ENCODE data around the gene KRTAP10-12. TPM values are rescaled to one million over a fixed set of nuclear protein-coding genes. Genes with fewer than 3 reads are reported as not detected.

Gene KRTAP10-12
- total and polyA plus RNA-seq, 2 of the 13 experiments (the other 11 are each of a cell fraction or from before 2014, with no cell fraction given), result not detected

DNA sequence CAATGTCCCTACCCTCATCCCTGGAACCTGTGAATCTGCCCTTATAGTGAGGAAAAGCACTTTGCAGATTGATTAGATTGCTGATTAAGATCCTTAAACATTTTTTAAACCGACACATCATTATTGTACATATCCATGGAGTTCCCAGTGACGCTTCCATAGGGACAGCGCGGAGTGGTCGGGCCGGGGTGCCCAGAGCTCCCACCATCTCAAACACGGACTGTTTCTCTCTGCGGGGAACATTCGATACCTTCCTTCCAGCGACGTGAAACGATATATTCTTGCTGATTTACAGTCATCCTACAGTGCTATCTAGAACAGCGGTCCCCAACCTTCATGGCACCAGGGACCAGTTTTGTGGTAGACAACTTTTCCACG, 4.0 kb downstream of the KRTAP10-12 start (continued):
- TF ChIP-seq HOXA5 (CRISPR knock-in tag; IDR thresholded peaks at IDR 0.05) (0 out of 2 replicates have a peak, but pooled peaks have one; percentile 7), NR3C1 (CRISPR knock-in tag; IDR thresholded peaks at IDR 0.05) (no peak), KDM3A (CRISPR knock-in tag; IDR thresholded peaks at IDR 0.05; ENCODE audit: low read depth) (0 out of 2 replicates have a peak, but pooled peaks have one; percentile 5), HDAC1 (CRISPR knock-in tag; IDR thresholded peaks at IDR 0.05) (0 out of 2 replicates have a peak, but pooled peaks have one; percentile 2), ZNF317 (CRISPR knock-in tag; IDR thresholded peaks at IDR 0.05) (0 out of 2 replicates have a peak, but pooled peaks have one; percentile 30), CEBPB (IDR thresholded peaks at IDR 0.05; ENCODE audit: borderline replicate concordance, low read depth, low read length) (no peak), HNRNPH1 (optimal IDR thresholded peaks at IDR 0.05; ENCODE audit: low read depth, low read length) (no peak), NFKBIZ (CRISPR knock-in tag; IDR thresholded peaks at IDR 0.05) (no peak)

DNA sequence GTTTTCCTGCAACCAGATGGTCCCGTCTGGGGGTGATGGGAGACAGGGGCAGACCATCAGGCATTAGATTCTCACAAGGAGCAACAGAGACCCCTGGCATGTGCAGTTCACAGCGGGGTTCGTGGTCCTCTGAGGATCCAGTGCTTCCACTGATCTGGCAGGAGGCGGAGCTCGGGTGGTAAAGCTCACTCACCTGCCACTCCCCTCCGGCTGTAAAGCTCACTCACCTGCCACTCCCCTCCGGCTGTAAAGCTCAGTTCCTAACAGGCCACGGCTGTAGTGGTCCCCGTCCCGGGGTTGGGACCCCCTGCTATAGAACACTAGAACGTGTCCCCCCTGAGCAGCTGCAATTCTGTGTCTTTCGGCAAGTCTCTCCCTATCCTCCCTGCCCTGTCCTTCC, 4.6 kb downstream of the KRTAP10-12 start:
- H3K36me3 ChIP-seq (replicated peaks in 1 of 2; ENCODE audit: control insufficient read depth in 1 of 2, insufficient read depth in 2 of 2, low read length in 2 of 2), result no peaks in the 10 kb centered on the region
- no peaks in the 10 kb centered on the region for H3K79me2 ChIP-seq (ENCODE audit: insufficient read depth, low read length)
- no peak overlapping the region for H2AFZ ChIP-seq (ENCODE audit: low read length)
- H3K4me2 ChIP-seq (ENCODE audit: low read depth, low read length), result peak overlapping the region; percentile 60
- DNase-seq (ENCODE audit: low spot score), result no peak
- H3K4me1 ChIP-seq (ENCODE audit: insufficient read depth, low read length), result peaks cover 78% of the 10 kb centered on the region
- TF ChIP-seq SP5 (CRISPR knock-in tag; IDR thresholded peaks at IDR 0.05; ENCODE audit: borderline replicate concordance, low read depth) (peak; percentile 65), PLRG1 (conservative IDR thresholded peaks at IDR 0.05) (no peak), ZNF253 (CRISPR knock-in tag; IDR thresholded peaks at IDR 0.05; ENCODE audit: borderline replicate concordance) (no peak), ZNF883 (CRISPR knock-in tag; IDR thresholded peaks at IDR 0.05; ENCODE audit: not compliant biosample characterization) (peak; percentile 46), ZNF317 (CRISPR knock-in tag; IDR thresholded peaks at IDR 0.05) (no peak), HOXA3 (CRISPR knock-in tag; IDR thresholded peaks at IDR 0.05) (peak; percentile 13; the same call in 1 of the 2 replicates), SALL1 (CRISPR knock-in tag; IDR thresholded peaks at IDR 0.05) (peak; percentile 41; the same call in 1 of the 2 replicates), TCF12 (IDR thresholded peaks at IDR 0.05) (no peak), TCF12 (CRISPR knock-in tag; IDR thresholded peaks at IDR 0.05) (no peak)
- TF ChIP-seq, protein P1, sequence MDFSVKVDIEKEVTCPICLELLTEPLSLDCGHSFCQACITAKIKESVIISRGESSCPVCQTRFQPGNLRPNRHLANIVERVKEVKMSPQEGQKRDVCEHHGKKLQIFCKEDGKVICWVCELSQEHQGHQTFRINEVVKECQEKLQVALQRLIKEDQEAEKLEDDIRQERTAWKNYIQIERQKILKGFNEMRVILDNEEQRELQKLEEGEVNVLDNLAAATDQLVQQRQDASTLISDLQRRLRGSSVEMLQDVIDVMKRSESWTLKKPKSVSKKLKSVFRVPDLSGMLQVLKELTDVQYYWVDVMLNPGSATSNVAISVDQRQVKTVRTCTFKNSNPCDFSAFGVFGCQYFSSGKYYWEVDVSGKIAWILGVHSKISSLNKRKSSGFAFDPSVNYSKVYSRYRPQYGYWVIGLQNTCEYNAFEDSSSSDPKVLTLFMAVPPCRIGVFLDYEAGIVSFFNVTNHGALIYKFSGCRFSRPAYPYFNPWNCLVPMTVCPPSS (IDR thresholded peaks at IDR 0.05), result no peak
- TF ChIP-seq, protein P2, sequence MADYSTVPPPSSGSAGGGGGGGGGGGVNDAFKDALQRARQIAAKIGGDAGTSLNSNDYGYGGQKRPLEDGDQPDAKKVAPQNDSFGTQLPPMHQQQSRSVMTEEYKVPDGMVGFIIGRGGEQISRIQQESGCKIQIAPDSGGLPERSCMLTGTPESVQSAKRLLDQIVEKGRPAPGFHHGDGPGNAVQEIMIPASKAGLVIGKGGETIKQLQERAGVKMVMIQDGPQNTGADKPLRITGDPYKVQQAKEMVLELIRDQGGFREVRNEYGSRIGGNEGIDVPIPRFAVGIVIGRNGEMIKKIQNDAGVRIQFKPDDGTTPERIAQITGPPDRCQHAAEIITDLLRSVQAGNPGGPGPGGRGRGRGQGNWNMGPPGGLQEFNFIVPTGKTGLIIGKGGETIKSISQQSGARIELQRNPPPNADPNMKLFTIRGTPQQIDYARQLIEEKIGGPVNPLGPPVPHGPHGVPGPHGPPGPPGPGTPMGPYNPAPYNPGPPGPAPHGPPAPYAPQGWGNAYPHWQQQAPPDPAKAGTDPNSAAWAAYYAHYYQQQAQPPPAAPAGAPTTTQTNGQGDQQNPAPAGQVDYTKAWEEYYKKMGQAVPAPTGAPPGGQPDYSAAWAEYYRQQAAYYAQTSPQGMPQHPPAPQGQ (CRISPR knock-in tag; IDR thresholded peaks at IDR 0.05; ENCODE audit: borderline replicate concordance), result no peak
- H3K27ac ChIP-seq (ENCODE audit: extremely low read length, insufficient read depth, low read length), result no peak overlapping the region
- WGBS (ENCODE audit: low lambda C conversion rate), result 3% methylated on average over 10 of the region's 12 CpGs
- no peaks in the 10 kb centered on the region for H4K20me1 ChIP-seq (ENCODE audit: insufficient read depth, low read length)
- POLR2A ChIA-PET, result no interaction called here
- no peaks in the 10 kb centered on the region for H3K9me3 ChIP-seq (ENCODE audit: low read length)
- CTCF ChIA-PET (ENCODE audit: low intra/inter-chr PET ratio, low total read pairs), result no interaction called here
- intact Hi-C loops (cut with micrococcal nuclease; ENCODE audit: unreplicated experiment) (loop anchor here (5.0 kb wide), 1 partner anchor 36 kb away; no protein-coding TSS in a partner anchor), in situ Hi-C loops (cut with HindIII; ENCODE audit: extremely low pct_ligation_motif_present, low pct_unique_long_range_greater_than_20kb) (no loop called here)
- peak; percentile 3; the same call in 1 of the 3 replicates for ATAC-seq
- peak overlapping the region in 1 of 3 experiments; percentile 33; a peak in 1 of 6 replicates for H3K4me3 ChIP-seq (replicated peaks in 1 of 3; ENCODE audit: insufficient read depth in 1 of 3, low read depth in 2 of 3, low read length in 3 of 3)
- FAIRE-seq, result no peak
- H3K9ac ChIP-seq (ENCODE audit: insufficient read depth, low read depth, low read length), result no peak overlapping the region
- no TSS peak for BruUV-seq (replicated peaks)
- H3K27me3 ChIP-seq (ENCODE audit: control insufficient read depth in 1 of 2, insufficient read depth in 2 of 2, low read length in 2 of 2), result peaks cover 5 to 16% of the 10 kb centered on the region in 2 experiments; a peak in 3 of 5 replicates
